ENCODE measurements around the gene MRAP2. TPM values are rescaled to one million over a fixed set of nuclear protein-coding genes. Genes with fewer than 3 reads are reported as not detected.

MRAP2 gene
- total and polyA plus RNA-seq, 2 experiments from 2014 or later = 8.7 to 20.6 TPM

DNA sequence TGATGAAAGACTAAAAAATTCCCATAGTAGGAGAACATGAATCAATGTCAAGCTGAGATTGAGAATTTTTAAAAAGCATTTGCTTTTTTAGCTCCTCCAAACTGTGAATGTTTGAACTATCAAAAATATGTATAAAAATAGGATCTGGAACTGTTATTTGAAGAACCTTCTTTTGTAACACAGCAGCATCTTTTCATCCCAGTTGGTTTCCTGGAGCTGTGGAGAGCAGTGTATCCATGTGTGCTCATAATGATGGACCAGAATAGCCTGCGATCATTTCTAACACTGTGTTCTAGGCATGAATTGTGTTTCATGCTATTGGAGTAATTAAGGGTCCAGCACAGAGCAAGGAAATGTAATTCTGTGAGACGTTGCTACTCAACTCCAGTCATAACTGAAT lies 22.1 kb downstream of the MRAP2 start:
- H3K27me3 ChIP-seq = no peaks in the 10 kb centered on the region
- no peaks in the 10 kb centered on the region for H3K36me3 ChIP-seq
- TF ChIP-seq, protein P1, sequence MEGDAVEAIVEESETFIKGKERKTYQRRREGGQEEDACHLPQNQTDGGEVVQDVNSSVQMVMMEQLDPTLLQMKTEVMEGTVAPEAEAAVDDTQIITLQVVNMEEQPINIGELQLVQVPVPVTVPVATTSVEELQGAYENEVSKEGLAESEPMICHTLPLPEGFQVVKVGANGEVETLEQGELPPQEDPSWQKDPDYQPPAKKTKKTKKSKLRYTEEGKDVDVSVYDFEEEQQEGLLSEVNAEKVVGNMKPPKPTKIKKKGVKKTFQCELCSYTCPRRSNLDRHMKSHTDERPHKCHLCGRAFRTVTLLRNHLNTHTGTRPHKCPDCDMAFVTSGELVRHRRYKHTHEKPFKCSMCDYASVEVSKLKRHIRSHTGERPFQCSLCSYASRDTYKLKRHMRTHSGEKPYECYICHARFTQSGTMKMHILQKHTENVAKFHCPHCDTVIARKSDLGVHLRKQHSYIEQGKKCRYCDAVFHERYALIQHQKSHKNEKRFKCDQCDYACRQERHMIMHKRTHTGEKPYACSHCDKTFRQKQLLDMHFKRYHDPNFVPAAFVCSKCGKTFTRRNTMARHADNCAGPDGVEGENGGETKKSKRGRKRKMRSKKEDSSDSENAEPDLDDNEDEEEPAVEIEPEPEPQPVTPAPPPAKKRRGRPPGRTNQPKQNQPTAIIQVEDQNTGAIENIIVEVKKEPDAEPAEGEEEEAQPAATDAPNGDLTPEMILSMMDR (IDR thresholded peaks at IDR 0.05; ENCODE audit: low read depth, low read length) = no peak
- DNase-seq (ENCODE audit: low read depth in 1 of 2, low spot score in 1 of 2) = no peak
- H3K9me3 ChIP-seq (ENCODE audit: low read depth) = no peaks in the 10 kb centered on the region
- no peak overlapping the region for H3K4me3 ChIP-seq
- H3K27ac ChIP-seq = no peak overlapping the region
- H3K4me1 ChIP-seq (ENCODE audit: low read depth) = peaks cover 46% of the 10 kb centered on the region

DNA sequence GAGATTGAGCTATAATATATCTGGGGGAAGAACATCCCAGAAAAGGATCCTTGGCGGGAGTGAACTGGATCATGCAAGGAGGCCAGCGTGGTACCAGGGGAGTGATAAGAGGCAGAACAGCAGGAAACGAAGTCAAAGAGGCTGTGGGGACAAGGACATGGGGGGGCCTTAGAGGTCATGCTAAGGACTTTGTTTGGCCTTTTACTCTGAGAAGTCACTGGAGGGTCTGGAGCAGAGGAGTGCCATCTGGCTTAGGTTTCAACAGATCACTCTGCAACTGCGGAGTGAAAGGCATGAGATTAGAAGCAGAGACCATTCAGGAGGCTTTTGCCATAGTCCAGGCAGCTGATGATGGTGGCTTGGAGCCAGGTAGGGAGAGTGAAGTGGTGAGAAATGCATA lies 24.3 kb downstream of the MRAP2 start:
- Histone ChIP-seq H3K36me3 (no peaks in the 10 kb centered on the region), H3K4me3 (no peak overlapping the region), H3K4me1 (ENCODE audit: low read depth) (peaks cover 61% of the 10 kb centered on the region), H3K9me3 (ENCODE audit: low read depth) (no peaks in the 10 kb centered on the region), H3K27ac (no peak overlapping the region), H3K27me3 (no peaks in the 10 kb centered on the region)
- DNase-seq (ENCODE audit: low read depth in 1 of 2, low spot score in 1 of 2) = peak in 1 of 2 donors; percentile 42
- TF ChIP-seq, protein P1 (IDR thresholded peaks at IDR 0.05; ENCODE audit: low read depth, low read length) = no peak

DNA sequence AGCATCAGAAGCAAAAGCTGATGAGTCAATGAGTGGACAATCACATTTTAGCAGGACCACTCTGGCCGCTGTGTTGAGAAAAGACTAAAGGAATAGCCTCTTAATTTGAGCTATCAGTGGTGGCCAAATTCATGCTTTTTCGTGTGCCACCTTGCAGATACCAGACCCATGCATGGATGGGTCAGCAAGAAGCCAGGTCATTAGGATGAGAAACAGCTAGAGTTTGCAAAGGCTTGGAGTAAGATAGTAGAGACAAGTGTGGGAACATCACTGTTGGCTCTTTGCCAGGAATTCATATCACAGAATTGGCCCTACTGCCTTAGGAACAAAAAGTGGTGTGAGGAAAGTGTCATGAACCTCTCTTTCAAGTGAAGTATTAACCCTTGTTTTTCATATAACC lies 25.5 kb downstream of the MRAP2 start:
- Histone ChIP-seq H3K27ac (no peak overlapping the region), H3K9me3 (ENCODE audit: low read depth) (no peaks in the 10 kb centered on the region), H3K4me3 (no peak overlapping the region), H3K27me3 (no peaks in the 10 kb centered on the region), H3K4me1 (ENCODE audit: low read depth) (peaks cover 54% of the 10 kb centered on the region), H3K36me3 (no peaks in the 10 kb centered on the region)
- DNase-seq (ENCODE audit: low read depth in 1 of 2, low spot score in 1 of 2) = no peak
- TF ChIP-seq, protein P1 (IDR thresholded peaks at IDR 0.05; ENCODE audit: low read depth, low read length) = no peak

DNA sequence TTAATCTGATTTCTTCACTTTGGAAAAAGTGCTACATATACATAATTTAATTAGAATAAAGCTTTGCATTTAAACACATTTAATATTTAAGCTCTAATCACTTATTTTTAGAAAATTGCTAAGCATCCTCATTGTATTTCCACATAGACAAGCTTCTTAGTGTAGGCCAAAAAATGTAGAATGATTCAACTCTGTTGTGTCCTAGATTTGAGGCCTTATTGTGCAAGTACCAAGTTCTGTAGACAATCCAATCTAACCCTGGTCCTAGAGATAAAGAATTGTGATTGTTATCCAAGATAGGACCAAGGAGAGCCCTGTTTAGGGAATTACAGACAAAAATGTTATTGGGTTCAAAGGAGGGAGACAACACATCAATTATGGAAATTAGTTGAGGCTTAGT lies 27.6 kb downstream of the MRAP2 start:
- Histone ChIP-seq H3K27ac (no peak overlapping the region), H3K4me1 (ENCODE audit: low read depth) (peaks cover 51% of the 10 kb centered on the region), H3K27me3 (no peaks in the 10 kb centered on the region), H3K9me3 (ENCODE audit: low read depth) (no peaks in the 10 kb centered on the region), H3K4me3 (no peak overlapping the region), H3K36me3 (no peaks in the 10 kb centered on the region)
- DNase-seq (ENCODE audit: low read depth in 1 of 2, low spot score in 1 of 2) = peak in 1 of 2 donors; percentile 15
- TF ChIP-seq, protein P1 (IDR thresholded peaks at IDR 0.05; ENCODE audit: low read depth, low read length) = no peak

DNA sequence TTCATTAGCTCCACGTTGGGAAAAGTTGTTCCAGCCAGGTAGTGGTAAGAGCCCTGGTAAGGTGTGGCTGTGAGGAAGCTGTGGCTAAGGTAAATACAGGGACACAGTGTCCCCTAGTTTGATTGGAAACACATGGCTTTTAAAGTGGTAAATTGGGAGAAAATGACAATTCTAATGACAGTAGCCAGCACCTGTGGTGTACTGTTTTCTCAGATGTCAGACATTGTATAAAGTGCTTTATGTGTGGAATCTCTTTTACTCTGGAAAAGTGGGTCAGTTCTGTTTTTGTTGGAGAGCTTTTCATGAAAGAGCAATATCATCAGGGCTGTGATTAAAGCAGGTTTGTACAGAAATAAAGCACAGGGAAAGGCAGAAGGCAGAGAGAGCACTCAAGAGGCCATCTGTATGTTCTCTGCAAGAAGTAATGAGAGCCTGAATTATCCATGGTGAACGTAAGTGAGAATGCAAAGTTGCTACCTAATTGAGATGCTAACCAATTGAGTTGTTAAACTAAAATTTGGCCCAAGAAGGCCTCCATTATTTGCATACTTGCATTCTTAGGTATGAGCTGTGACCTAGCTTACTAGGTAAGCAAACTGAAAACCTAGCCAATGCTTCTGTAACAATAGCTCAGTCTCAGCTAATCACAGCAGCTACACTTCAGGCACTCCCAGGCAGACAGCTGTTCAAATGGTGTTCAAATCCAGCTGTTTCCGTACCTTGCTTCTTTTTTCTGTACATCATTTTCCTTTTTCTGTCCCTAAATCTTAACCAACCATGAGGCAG lies 28.2 kb downstream of the MRAP2 start:
- no peaks in the 10 kb centered on the region for H3K27me3 ChIP-seq
- H3K36me3 ChIP-seq = no peaks in the 10 kb centered on the region
- H3K4me1 ChIP-seq (ENCODE audit: low read depth) = peaks cover 45% of the 10 kb centered on the region
- no peaks in the 10 kb centered on the region for H3K9me3 ChIP-seq (ENCODE audit: low read depth)
- H3K4me3 ChIP-seq = no peak overlapping the region
- TF ChIP-seq, protein P1 (IDR thresholded peaks at IDR 0.05; ENCODE audit: low read depth, low read length) = no peak
- DNase-seq (ENCODE audit: low read depth in 1 of 2, low spot score in 1 of 2) = no peak
- H3K27ac ChIP-seq = no peak overlapping the region

Measured in cardiac muscle cell (in vitro differentiated cells and primary cell).